Left lung (tissue), 10 donors: Measurements from ENCODE around the gene MAPKAPK3. TPM values are rescaled to one million over a fixed set of nuclear protein-coding genes. Genes with fewer than 3 reads are reported as not detected.

Experiments used
- ATAC-seq: fragments of 200-7000 bp; cut with Tn5 transposase; one replicate; pipeline ENCODE4 v1.9.1; 2020; ENCODE audit warnings: moderate library complexity
- DNase-seq, 4 donors: peaks; one replicate each; pipeline ENCODE4 v3.0.0-alpha.2; 2013 to 2020
- H3K27ac ChIP-seq, 2 donors: fragments of 200-600 bp; sonication (generic) in 1 of 2; one replicate each; pipeline versions ENCODE4 v1.5.0 to v1.8.0; 2020 to 2021
- H3K27me3 ChIP-seq, 2 donors: fragments of 200-600 bp; sonication (generic) in 1 of 2; one replicate each; pipeline versions ENCODE4 v1.5.0 to v1.8.0; 2020 to 2021
- H3K36me3 ChIP-seq, 2 donors: fragments of 200-600 bp; sonication (generic) in 1 of 2; one replicate each; pipeline versions ENCODE4 v1.5.0 to v1.8.0; 2020 to 2021
- H3K4me1 ChIP-seq, 2 donors: fragments of 200-600 bp; one replicate each; pipeline ENCODE4 v1.8.0; 2021
- H3K4me3 ChIP-seq, 2 donors: fragments of 200-600 bp; sonication (generic) in 1 of 2; one replicate each; pipeline versions ENCODE4 v1.5.0 to v1.8.0; 2020 to 2021; ENCODE audit warnings: mild to moderate bottlenecking in 1 of 2
- H3K9me3 ChIP-seq, 2 donors: fragments of 200-600 bp; sonication (generic) in 1 of 2; one replicate each; pipeline versions ENCODE4 v1.5.0 to v1.8.0; 2020 to 2021
- intact Hi-C, 2 donors: fragments of 100-400 bp; cut with DNase I; formaldehyde crosslinking; loops; one replicate each; pipeline versions ENCODE4 v1.11.2 to v1.14.2; 2022
- polyA plus RNA-seq, 6 donors: library from polyadenylated mRNA; unstranded; fragments of 120-200 nt; gene quantifications; one replicate each; pipeline ENCODE4 v1.2.1, GENCODE V29; 2013; ENCODE audit not compliant: insufficient read length in 6 of 6
- total RNA-seq, 2 donors: library from RNA; stranded (reverse); fragmentation: NEBNext Ultra II Directional; extraction: Animal tissue kit (Norgen Biotek cat#: 25700); gene quantifications; one replicate each; pipeline ENCODE4 v1.2.1, GENCODE V29; 2021
- TF ChIP-seq, protein P1 (sequence below), 2 donors: fragments of 200-600 bp; sonication (generic) in 1 of 2; IDR thresholded peaks; one replicate each; pipeline versions ENCODE4 v1.5.0 to v1.8.0; 2021; ENCODE audit warnings: antibody characterized with exemption in 2 of 2
- donor health status: DM: no; HTN: yes; CAD: no.
- donor health status: DM: no; HTN: no; CAD: no.

The MAPKAPK3 gene
- total and polyA plus RNA-seq, 8 donors = 34.1 to 118 (median 37.0) TPM

- peaks cover 24 to 89% of the 10 kb centered on the region in 2 donors for H3K4me1 ChIP-seq
- no peaks in the 10 kb centered on the region for H3K9me3 ChIP-seq
- H3K27me3 ChIP-seq = no peaks in the 10 kb centered on the region
- H3K27ac ChIP-seq = peak overlapping the region; percentile 94 to 98
- intact Hi-C loops = no loop called here
- TF ChIP-seq, protein P1, sequence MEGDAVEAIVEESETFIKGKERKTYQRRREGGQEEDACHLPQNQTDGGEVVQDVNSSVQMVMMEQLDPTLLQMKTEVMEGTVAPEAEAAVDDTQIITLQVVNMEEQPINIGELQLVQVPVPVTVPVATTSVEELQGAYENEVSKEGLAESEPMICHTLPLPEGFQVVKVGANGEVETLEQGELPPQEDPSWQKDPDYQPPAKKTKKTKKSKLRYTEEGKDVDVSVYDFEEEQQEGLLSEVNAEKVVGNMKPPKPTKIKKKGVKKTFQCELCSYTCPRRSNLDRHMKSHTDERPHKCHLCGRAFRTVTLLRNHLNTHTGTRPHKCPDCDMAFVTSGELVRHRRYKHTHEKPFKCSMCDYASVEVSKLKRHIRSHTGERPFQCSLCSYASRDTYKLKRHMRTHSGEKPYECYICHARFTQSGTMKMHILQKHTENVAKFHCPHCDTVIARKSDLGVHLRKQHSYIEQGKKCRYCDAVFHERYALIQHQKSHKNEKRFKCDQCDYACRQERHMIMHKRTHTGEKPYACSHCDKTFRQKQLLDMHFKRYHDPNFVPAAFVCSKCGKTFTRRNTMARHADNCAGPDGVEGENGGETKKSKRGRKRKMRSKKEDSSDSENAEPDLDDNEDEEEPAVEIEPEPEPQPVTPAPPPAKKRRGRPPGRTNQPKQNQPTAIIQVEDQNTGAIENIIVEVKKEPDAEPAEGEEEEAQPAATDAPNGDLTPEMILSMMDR (IDR thresholded peaks at IDR 0.05) = no peak
- H3K4me3 ChIP-seq = peak overlapping the region in 1 of 2 donors; percentile 73
- peaks cover 0 to 63% of the 10 kb centered on the region in 2 donors for H3K36me3 ChIP-seq
- DNase-seq = peak in 1 of 4 donors; percentile 57
- no peak for ATAC-seq
These were observed 8.7 kb upstream of the MAPKAPK3 start for GRCh38 chr3:50608278-50608677.

- ATAC-seq (no peak), DNase-seq (peak in 1 of 4 donors; percentile 33)
- H3K36me3 ChIP-seq = peaks cover 0 to 57% of the 10 kb centered on the region in 2 donors
- H3K9me3 ChIP-seq = no peaks in the 10 kb centered on the region
- peak overlapping the region; percentile 92 to 98 for H3K27ac ChIP-seq
- TF ChIP-seq, protein P1 (IDR thresholded peaks at IDR 0.05) = no peak
- peak overlapping the region; percentile 73 to 84 for H3K4me3 ChIP-seq
- H3K27me3 ChIP-seq = no peaks in the 10 kb centered on the region
- H3K4me1 ChIP-seq = peaks cover 23 to 89% of the 10 kb centered on the region in 2 donors
- intact Hi-C loops = no loop called here
These were observed 7.7 kb upstream of the MAPKAPK3 start for GRCh38 chr3:50609071-50609762.

GRCh38 chr3:50609763-50610085 lies 7.2 kb upstream of the MAPKAPK3 start:
- TF ChIP-seq, protein P1 (IDR thresholded peaks at IDR 0.05) = no peak
- peak overlapping the region; percentile 92 to 98 for H3K27ac ChIP-seq
- peak overlapping the region; percentile 73 to 84 for H3K4me3 ChIP-seq

DNA sequence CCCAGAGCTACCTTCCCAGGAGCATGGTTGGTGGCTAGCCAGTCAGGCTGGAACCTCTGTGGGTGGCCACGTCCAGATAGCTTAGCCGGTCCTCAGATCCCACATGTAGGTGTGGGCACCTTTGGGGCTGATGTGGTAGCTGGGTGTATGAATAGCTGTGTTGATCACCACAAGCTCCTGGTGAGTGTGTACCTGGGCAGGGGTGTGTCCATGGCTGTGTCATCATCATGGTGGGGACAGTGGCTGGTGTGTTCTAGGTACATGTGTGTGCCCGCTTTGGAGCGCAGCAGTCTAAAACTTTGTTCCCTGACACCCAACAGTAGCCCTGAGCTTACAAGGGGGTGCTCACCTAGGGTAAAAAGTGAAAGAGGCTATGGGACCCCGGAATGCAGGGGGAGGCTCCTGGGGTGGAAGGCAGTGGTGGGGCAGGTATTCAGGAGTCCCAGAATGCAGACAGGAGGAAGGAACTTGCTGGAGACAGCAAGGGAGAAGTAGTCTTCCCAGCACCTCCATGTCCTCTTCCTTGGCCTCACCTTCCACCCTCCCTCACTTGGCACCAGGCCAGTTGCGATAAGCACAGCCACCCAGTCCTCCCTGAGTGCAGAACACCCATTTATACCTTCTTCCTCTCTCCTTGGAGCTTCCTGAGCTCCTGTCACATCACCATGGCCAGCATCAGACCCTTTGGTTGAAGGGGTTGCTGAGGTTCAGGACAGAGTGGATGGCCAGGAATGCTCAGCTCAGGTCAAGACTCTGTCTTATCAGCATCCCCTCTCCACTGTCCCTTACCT lies 6.6 kb upstream of the MAPKAPK3 start:
- H3K27ac ChIP-seq = peak overlapping the region; percentile 92 to 98
- no peak for ATAC-seq
- intact Hi-C loops = no loop called here
- H3K4me1 ChIP-seq = peaks cover 13 to 77% of the 10 kb centered on the region in 2 donors
- DNase-seq = peak in 2 of 4 donors; percentile 30 to 44
- H3K4me3 ChIP-seq = peak overlapping the region; percentile 73 to 84
- H3K27me3 ChIP-seq = no peaks in the 10 kb centered on the region
- H3K9me3 ChIP-seq = no peaks in the 10 kb centered on the region
- peaks cover 0 to 47% of the 10 kb centered on the region in 2 donors for H3K36me3 ChIP-seq
- TF ChIP-seq, protein P1 (IDR thresholded peaks at IDR 0.05) = no peak

More at GRCh38 chr3:50609763-50610085, 7.2 kb upstream of the MAPKAPK3 start:
- intact Hi-C loops = no loop called here
- Histone ChIP-seq H3K27me3 (no peaks in the 10 kb centered on the region), H3K36me3 (peaks cover 0 to 52% of the 10 kb centered on the region in 2 donors), H3K4me1 (peaks cover 18 to 84% of the 10 kb centered on the region in 2 donors), H3K9me3 (no peaks in the 10 kb centered on the region)
- ATAC-seq (no peak), DNase-seq (peak in 1 of 4 donors; percentile 31)

GRCh38 chr3:50610992-50611463 lies 5.9 kb upstream of the MAPKAPK3 start:
- TF ChIP-seq, protein P1 (IDR thresholded peaks at IDR 0.05) = no peak
- Histone ChIP-seq H3K4me1 (peaks cover 14 to 75% of the 10 kb centered on the region in 2 donors), H3K27ac (peak overlapping the region; percentile 92 to 98), H3K36me3 (peaks cover 0 to 41% of the 10 kb centered on the region in 2 donors), H3K27me3 (no peaks in the 10 kb centered on the region), H3K9me3 (no peaks in the 10 kb centered on the region), H3K4me3 (peak overlapping the region; percentile 73 to 84)
- intact Hi-C loops = no loop called here
- DNase-seq = no peak
- ATAC-seq = no peak
